HEK293 (cell line): ENCODE data around the gene SENP8.

Experiments
- BCL11A ChIP-seq: fragments of 450-650 bp; formaldehyde crosslinking; IDR thresholded peaks from 2 replicates; pipeline ENCODE4 v1.5.1; 2016; ENCODE audit warnings: low read depth, missing biosample characterization, missing genetic modification characterization
- FEZF1 ChIP-seq: fragments of 450-650 bp; formaldehyde crosslinking; IDR thresholded peaks from 2 replicates; pipeline ENCODE4 v1.5.1; 2016; ENCODE audit warnings: missing biosample characterization, missing genetic modification characterization
- GLI4 ChIP-seq: fragments of 450-650 bp; formaldehyde crosslinking; IDR thresholded peaks from 2 replicates; pipeline ENCODE4 v1.5.1; 2016; ENCODE audit warnings: missing biosample characterization, missing genetic modification characterization
- KLF1 ChIP-seq: fragments of 450-650 bp; formaldehyde crosslinking; IDR thresholded peaks from 2 replicates; pipeline ENCODE4 v1.5.1; 2016; ENCODE audit warnings: missing biosample characterization, missing genetic modification characterization
- KLF16 ChIP-seq: fragments of 450-650 bp; formaldehyde crosslinking; IDR thresholded peaks from 2 replicates; pipeline ENCODE4 v1.5.1; 2017; ENCODE audit warnings: missing biosample characterization, missing genetic modification characterization
- KLF17 ChIP-seq: fragments of 450-650 bp; formaldehyde crosslinking; IDR thresholded peaks from 2 replicates; pipeline ENCODE4 v1.5.1; 2016; ENCODE audit warnings: missing biosample characterization, missing genetic modification characterization
- MEIS1 ChIP-seq: sonication (generic); formaldehyde crosslinking; IDR thresholded peaks from 2 replicates; pipeline ENCODE4 v1.8.1; 2022; ENCODE audit warnings: missing genetic modification reagents, mild to moderate bottlenecking, borderline replicate concordance
- MYNN ChIP-seq: fragments of 450-650 bp; formaldehyde crosslinking; IDR thresholded peaks from 2 replicates; pipeline ENCODE4 v1.5.1; 2016; ENCODE audit warnings: missing biosample characterization, missing genetic modification characterization, borderline replicate concordance
- PBX3 ChIP-seq: sonication (generic); formaldehyde crosslinking; IDR thresholded peaks from 2 replicates; pipeline ENCODE4 v1.8.1; 2022; ENCODE audit warnings: mild to moderate bottlenecking, moderate library complexity, missing genetic modification reagents
- SP7 ChIP-seq: fragments of 450-650 bp; formaldehyde crosslinking; IDR thresholded peaks from 2 replicates; pipeline ENCODE4 v1.5.1; 2016; ENCODE audit warnings: missing biosample characterization, missing genetic modification characterization
- YY1 ChIP-seq: fragments of 450-650 bp; formaldehyde crosslinking; IDR thresholded peaks from 2 replicates; pipeline ENCODE4 v1.5.1; 2018; ENCODE audit warnings: missing biosample characterization, missing genetic modification characterization
- ZBTB48 ChIP-seq: fragments of 450-650 bp; formaldehyde crosslinking; IDR thresholded peaks from 2 replicates; pipeline ENCODE4 v1.5.1; 2016; ENCODE audit warnings: missing biosample characterization, missing genetic modification characterization
- ZBTB49 ChIP-seq: fragments of 450-650 bp; formaldehyde crosslinking; IDR thresholded peaks from 2 replicates; pipeline ENCODE4 v1.5.1; 2016; ENCODE audit warnings: missing biosample characterization, missing genetic modification characterization, low read depth
- ZFP69B ChIP-seq: fragments of 450-650 bp; formaldehyde crosslinking; IDR thresholded peaks from 2 replicates; pipeline ENCODE4 v1.5.1; 2016; ENCODE audit warnings: missing biosample characterization, missing genetic modification characterization
- ZNF146 ChIP-seq: fragments of 450-650 bp; formaldehyde crosslinking; IDR thresholded peaks from 2 replicates; pipeline ENCODE4 v1.5.1; 2016; ENCODE audit warnings: missing biosample characterization, missing genetic modification characterization
- ZNF2 ChIP-seq: fragments of 450-650 bp; formaldehyde crosslinking; IDR thresholded peaks from 2 replicates; pipeline ENCODE4 v1.5.1; 2016; ENCODE audit warnings: missing biosample characterization, missing genetic modification characterization
- ZNF211 ChIP-seq: fragments of 450-650 bp; formaldehyde crosslinking; IDR thresholded peaks from 2 replicates; pipeline ENCODE4 v1.5.1; 2016; ENCODE audit warnings: low read depth, missing biosample characterization, missing genetic modification characterization
- ZNF239 ChIP-seq: fragments of 450-650 bp; formaldehyde crosslinking; IDR thresholded peaks from 2 replicates; pipeline ENCODE4 v1.5.1; 2016; ENCODE audit warnings: missing biosample characterization, missing genetic modification characterization
- ZNF324 ChIP-seq: fragments of 450-650 bp; formaldehyde crosslinking; IDR thresholded peaks from 2 replicates; pipeline ENCODE4 v1.5.1; 2016; ENCODE audit warnings: missing biosample characterization, missing genetic modification characterization
- ZNF341 ChIP-seq: fragments of 450-650 bp; formaldehyde crosslinking; IDR thresholded peaks from 2 replicates; pipeline ENCODE4; 2016; ENCODE audit warnings: low read depth, missing biosample characterization, missing genetic modification characterization
- ZNF37A ChIP-seq: fragments of 450-650 bp; IDR thresholded peaks from 2 replicates; pipeline ENCODE4 v1.5.1; 2018; ENCODE audit warnings: missing biosample characterization, missing genetic modification characterization
- ZNF394 ChIP-seq: fragments of 450-650 bp; formaldehyde crosslinking; IDR thresholded peaks from 2 replicates; pipeline ENCODE4 v1.5.1; 2016; ENCODE audit warnings: missing biosample characterization, missing genetic modification characterization, mild to moderate bottlenecking, moderate library complexity, borderline replicate concordance
- ZNF426 ChIP-seq: fragments of 450-650 bp; formaldehyde crosslinking; IDR thresholded peaks from 2 replicates; pipeline ENCODE4 v1.5.1; 2017; ENCODE audit warnings: missing biosample characterization, missing genetic modification characterization, mild to moderate bottlenecking, inconsistent platforms, moderate library complexity
- ZNF518A ChIP-seq: fragments of 450-650 bp; formaldehyde crosslinking; conservative IDR thresholded peaks from 2 replicates; pipeline ENCODE4 v1.5.1; 2016; ENCODE audit warnings: low read depth, missing biosample characterization, missing genetic modification characterization
- ZNF561 ChIP-seq: fragments of 450-650 bp; IDR thresholded peaks from 2 replicates; pipeline ENCODE4 v1.5.1; 2018; ENCODE audit warnings: missing biosample characterization, missing genetic modification characterization, borderline replicate concordance
- ZNF585B ChIP-seq: fragments of 450-650 bp; formaldehyde crosslinking; IDR thresholded peaks from 2 replicates; pipeline ENCODE4 v1.5.1; 2016; ENCODE audit warnings: missing biosample characterization, missing genetic modification characterization
- ZNF600 ChIP-seq: fragments of 450-650 bp; formaldehyde crosslinking; IDR thresholded peaks from 2 replicates; pipeline ENCODE4 v1.5.1; 2016; ENCODE audit warnings: missing biosample characterization, missing genetic modification characterization
- ZNF654 ChIP-seq: fragments of 450-650 bp; formaldehyde crosslinking; IDR thresholded peaks from 2 replicates; pipeline ENCODE4 v1.5.1; 2016; ENCODE audit warnings: low read depth, missing biosample characterization, missing genetic modification characterization
- ZNF658 ChIP-seq: fragments of 450-650 bp; formaldehyde crosslinking; IDR thresholded peaks from 2 replicates; pipeline ENCODE4; 2016; ENCODE audit warnings: missing biosample characterization, missing genetic modification characterization
- ZNF701 ChIP-seq: fragments of 450-650 bp; formaldehyde crosslinking; IDR thresholded peaks from 2 replicates; pipeline ENCODE4 v1.5.1; 2016; ENCODE audit warnings: missing biosample characterization, missing genetic modification characterization
- ZNF837 ChIP-seq: fragments of 450-650 bp; formaldehyde crosslinking; IDR thresholded peaks from 2 replicates; pipeline ENCODE4 v1.5.1; 2016; ENCODE audit warnings: missing biosample characterization, missing genetic modification characterization
- ZNF843 ChIP-seq: fragments of 450-650 bp; formaldehyde crosslinking; IDR thresholded peaks from 2 replicates; pipeline ENCODE4 v1.5.1; 2016; ENCODE audit warnings: missing biosample characterization, missing genetic modification characterization
- ZXDB ChIP-seq: fragments of 450-650 bp; formaldehyde crosslinking; IDR thresholded peaks from 2 replicates; pipeline ENCODE4 v1.5.1; 2016; ENCODE audit warnings: missing biosample characterization, missing genetic modification characterization

Gene SENP8

DNA sequence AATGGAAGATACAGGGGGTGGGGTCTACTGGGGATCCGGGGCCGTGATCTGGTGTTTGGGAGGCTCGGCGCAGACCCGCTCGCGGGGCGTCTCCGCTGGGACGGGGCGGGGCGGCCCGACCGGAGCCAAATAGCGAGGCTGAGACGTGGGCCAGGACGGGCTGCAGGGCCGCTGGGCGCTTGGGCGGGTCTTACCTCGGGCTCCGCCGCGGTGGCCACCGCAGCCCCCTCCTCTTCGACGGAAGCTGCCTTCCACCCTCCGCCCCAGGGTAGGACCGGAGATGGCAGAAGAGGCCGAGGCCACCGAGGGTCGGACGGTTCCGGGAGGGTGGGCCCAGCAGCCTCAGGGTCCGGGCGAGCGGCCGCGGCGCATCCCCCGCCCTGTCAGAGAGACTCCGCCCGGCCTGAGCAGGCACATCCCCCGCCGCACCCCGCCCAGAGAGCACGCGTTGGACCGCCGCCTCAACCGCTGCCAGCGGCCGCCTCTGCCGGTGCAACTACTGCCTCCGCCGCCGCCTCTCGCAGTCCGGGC is 652 bp upstream of the SENP8 start (continued):
- peak; percentile 46; the same call in 1 of the 2 replicates for TF ChIP-seq FEZF1 (tag by site-specific recombination)
- TF ChIP-seq ZNF561 (tag by site-specific recombination), result peak; percentile 97
- peak; percentile 95 for TF ChIP-seq ZNF600
- no peak for TF ChIP-seq ZNF658 (tag by site-specific recombination)
- peak; percentile 92 for TF ChIP-seq KLF17
- TF ChIP-seq MEIS1 (CRISPR knock-in tag), result no peak
- peak; percentile 34; the same call in 1 of the 2 replicates for TF ChIP-seq ZNF518A (tag by site-specific recombination)
- TF ChIP-seq ZNF585B (tag by site-specific recombination), result peak; percentile 26; the same call in 1 of the 2 replicates
- peak; percentile 73; the same call in 1 of the 2 replicates for TF ChIP-seq GLI4 (tag by site-specific recombination)
- peak; percentile 72 for TF ChIP-seq ZNF843 (tag by site-specific recombination)
- peak; percentile 80; the same call in 1 of the 2 replicates for TF ChIP-seq ZNF837
- TF ChIP-seq ZNF211 (tag by site-specific recombination), result no peak
- peak; percentile 83 for TF ChIP-seq ZXDB (tag by site-specific recombination)
- TF ChIP-seq KLF1 (tag by site-specific recombination), result peak; percentile 96
- TF ChIP-seq MYNN (tag by site-specific recombination), result 0 out of 2 replicates have a peak, but pooled peaks have one; percentile 52
- no peak for TF ChIP-seq ZNF426
- TF ChIP-seq SP7, result peak; percentile 74
- TF ChIP-seq ZNF701 (tag by site-specific recombination), result no peak
- peak; percentile 95 for TF ChIP-seq KLF16 (tag by site-specific recombination)
- peak; percentile 96 for TF ChIP-seq ZNF2 (tag by site-specific recombination)
- TF ChIP-seq PBX3 (CRISPR knock-in tag), result peak; percentile 35
- TF ChIP-seq ZNF654 (tag by site-specific recombination), result no peak
- TF ChIP-seq YY1 (tag by site-specific recombination), result peak; percentile 76
- TF ChIP-seq ZBTB48 (tag by site-specific recombination), result peak; percentile 35; the same call in 1 of the 2 replicates
- TF ChIP-seq ZNF37A (tag by site-specific recombination), result no peak
- peak; percentile 53; the same call in 1 of the 2 replicates for TF ChIP-seq ZNF394 (tag by site-specific recombination)
- peak; percentile 93 for TF ChIP-seq ZNF324 (tag by site-specific recombination)
- TF ChIP-seq ZBTB49 (tag by site-specific recombination), result no peak
- 0 out of 2 replicates have a peak, but pooled peaks have one; percentile 17 for TF ChIP-seq BCL11A (tag by site-specific recombination)
- peak; percentile 73; the same call in 1 of the 2 replicates for TF ChIP-seq ZNF239 (tag by site-specific recombination)
- TF ChIP-seq ZNF341, result peak; percentile 74
- TF ChIP-seq ZFP69B (tag by site-specific recombination), result peak; percentile 99
- TF ChIP-seq ZNF146 (tag by site-specific recombination), result peak; percentile 69
